HG03521 (cell line): ENCODE measurements around the gene SLC7A11.

Experiments
- ATAC-seq: cut with Tn5 transposase; IDR thresholded peaks from one replicate; pipeline ENCODE4 v1.9.1; 2021; ENCODE audit warnings: mild to moderate bottlenecking, moderate library complexity; ENCODE audit not compliant: unreplicated experiment

The SLC7A11 gene

GRCh38 chr4:138242076-138242833, at the start of gene SLC7A11:
SLC7A11 (minus strand) TSS chr4:138242349; CDS start chr4:138242069, 280 bp downstream.
- ATAC-seq = peak; percentile 99

DNA sequence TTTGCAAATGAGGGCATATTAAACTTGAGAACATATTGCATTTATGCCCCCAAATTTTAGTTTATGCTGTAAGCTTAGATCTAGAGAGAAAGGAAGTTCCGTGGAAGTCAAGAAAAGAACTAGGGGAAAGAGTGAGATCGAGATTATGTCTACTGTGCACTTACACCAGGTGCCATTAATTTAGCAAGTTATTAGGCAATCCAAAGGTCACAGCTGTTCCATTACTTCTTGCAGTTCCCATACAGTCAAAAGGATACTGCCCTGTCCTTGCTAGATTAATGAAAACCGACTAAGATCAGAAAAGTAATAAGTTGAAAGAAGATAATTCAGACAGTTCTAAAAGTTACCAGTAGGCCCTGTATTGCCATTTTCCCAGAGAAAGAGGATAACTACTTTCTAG, 49.3 kb upstream of the SLC7A11 start:
- ATAC-seq = no peak

DNA sequence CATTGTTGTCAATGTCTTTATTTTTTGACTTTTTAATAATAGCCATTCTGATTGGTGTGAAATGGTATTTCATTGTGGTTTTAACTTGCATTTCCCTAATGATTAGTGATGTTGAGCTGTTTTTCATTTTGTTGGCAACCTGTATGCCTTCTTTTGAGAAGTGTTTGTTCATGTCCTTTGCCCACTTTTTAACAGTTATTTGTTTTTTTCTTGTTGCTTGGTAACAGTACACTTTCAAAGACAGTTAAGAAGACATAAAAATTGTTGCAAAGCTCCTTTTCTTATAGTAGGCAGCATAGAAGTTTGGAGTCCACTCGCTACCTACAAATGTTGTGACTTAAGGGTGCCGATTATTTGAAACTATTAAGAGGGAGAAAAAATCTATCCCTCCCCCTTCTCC, 48.7 kb upstream of the SLC7A11 start:
- no peak for ATAC-seq

DNA sequence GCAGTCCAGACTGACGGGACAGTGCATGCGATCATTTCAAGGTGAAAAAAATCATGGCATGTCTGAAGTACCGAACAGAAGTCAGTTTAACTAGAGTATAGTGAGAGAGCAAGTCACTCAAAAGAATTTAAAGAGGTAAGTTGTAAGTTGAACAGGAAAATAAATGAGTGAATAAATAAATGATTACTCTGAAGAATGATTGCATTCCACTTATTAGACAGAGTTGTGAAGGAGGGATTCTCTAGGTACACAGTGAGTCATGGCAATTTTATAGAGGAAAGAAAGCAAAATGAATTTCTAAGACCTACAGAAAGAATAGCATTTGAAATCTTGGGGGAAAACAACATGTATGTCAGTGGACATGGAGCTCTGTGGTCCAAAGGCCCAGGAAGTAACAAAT, 37.1 kb upstream of the SLC7A11 start:
- no peak for ATAC-seq

DNA sequence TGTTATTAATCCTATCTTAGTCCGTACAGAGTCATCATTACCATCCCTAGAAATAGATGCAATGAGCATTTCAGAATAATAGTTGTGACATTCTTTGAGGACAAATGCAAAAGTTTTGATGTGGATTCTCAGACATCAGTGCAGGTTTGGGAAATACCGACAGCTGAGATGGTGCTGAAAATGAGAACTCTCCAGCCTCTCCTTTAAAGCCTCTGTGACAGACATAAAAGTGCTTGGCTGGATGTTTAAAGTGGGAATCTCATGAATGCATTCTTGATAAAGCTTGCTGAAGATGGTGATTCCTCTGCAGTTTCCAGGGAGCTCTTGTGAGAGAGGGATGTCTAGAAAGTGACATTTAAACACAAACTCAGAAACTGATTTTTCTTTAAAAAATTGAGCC, 35.0 kb upstream of the SLC7A11 start:
- ATAC-seq = no peak

DNA sequence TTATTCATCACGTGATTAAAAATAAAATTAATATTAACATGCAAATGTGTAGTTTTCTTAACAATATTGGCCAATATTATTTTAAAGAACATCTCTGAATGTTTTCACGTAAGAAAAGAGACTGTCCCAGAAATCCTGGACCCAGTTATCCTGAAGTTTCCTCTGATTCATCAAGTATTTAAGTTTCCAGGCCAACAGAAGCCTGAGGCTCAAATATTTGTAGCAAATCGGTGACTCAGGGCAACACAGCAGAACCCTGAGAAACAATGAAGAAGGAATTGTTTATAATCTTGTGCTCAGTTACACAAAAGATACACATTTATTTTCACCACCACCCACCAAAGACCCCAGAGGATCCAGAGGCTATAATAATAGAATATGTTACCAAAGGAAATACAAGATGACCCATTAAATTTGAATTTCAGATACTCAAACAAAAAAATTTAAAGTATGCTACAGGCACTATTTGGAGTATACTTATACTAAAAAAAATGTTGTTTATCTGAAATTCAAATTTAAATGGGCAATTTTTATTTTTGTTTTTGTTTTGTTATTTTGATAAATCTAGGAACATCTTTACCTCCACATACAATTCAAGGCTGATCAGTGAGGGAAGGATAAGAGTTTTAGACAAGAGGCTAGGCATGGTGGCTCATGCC, 33.9 kb upstream of the SLC7A11 start:
- no peak for ATAC-seq

- ATAC-seq = no peak
Observed at GRCh38 chr4:138275216-138275615, 33.1 kb upstream of the SLC7A11 start.

DNA sequence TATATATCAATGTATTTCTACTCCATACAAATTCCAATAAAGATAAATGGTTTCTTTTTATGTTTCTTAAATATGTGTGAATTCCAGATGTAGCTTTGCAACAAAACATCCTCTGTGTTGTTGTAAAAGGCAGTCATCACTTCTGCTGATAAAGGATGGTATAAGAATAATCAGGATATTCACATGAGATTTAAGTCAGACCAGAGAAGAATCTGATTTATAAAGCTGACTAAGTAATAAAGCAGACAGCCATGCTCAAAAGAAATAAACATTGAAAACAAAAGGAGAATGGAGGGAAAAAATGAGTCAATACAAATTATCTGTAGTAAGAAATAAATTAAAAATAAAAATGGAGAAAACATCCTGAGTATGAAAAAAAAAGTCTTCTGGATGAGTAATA, 27.0 kb upstream of the SLC7A11 start:
- no peak for ATAC-seq

DNA sequence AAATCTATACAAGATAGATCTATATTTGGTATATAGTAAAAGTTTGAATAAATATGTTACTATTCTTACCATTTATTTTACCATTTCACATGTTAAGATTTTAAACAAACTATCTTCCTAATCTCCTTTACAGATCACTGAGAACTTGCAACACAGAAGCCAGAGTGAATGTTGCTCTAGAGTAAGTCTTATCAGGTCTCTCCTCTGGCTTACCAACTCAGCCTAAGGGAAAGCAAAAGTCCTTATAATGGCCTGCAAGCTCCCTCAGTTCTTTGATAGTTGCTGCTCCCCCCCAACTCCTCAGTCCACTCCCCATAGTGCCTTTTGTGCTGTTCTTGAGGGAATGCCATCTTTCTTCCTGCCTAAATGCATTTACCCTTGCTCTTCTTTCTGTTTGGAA, 25.7 kb upstream of the SLC7A11 start:
- ATAC-seq = no peak

DNA sequence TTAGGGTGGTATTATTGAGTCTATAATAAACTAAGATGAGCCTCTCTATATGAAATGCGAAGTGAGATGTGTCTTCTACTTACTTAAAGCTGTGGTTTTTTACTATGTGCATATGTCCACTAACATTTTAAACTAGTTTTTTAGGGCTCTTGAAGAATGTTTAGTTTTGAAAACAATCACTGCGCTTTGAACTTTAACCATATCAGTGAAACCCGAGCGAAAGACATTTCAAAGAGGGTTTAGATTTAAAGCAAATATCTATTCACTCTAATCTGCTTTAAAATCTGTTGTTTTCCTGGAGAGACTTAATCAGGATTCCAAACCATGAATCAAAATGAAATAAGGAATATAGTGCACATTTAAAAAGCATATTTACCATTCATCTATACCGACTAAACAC, 24.8 kb upstream of the SLC7A11 start:
- ATAC-seq = no peak

GRCh38 chr4:138263247-138263816, 21.2 kb upstream of the SLC7A11 start:
- no peak for ATAC-seq

- no peak for ATAC-seq
Observed at GRCh38 chr4:138262469-138262868, 20.3 kb upstream of the SLC7A11 start.

DNA sequence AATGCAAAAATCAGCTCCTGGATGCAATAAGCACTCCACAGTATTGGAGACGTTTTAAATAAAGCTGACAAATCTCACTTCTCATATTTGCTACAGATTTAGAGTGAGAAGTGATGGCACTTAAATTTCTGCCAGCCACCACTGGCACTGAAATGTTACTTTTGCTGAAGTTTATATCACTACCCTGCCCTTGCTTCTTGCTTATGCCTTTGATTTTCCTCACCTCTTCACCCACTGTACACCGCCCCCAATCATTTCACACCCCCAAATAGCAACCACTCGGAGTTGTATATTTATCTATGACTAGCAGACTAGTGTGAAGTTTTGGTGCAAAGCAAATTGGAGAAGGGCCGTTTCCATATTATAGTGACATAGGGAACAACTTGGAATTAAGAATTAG, 19.9 kb upstream of the SLC7A11 start:
- no peak for ATAC-seq

DNA sequence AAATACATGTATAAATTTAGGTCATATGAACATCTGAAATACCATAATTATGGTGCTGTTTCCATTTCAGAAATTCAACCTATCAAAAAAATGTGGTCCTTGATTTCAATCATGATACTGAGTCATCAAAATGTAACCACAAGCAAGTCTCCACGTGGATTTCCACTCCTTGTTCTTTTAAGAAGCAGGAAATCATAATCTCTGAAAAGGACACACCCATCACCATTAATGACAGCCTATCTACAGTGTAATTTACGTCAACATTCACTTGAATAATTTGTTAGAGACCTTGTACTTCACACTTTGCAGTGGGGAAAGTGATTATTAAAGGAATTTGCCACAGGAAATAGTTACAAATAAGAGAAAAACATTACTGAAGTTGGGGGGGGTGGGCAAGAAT, 17.7 kb upstream of the SLC7A11 start:
- no peak for ATAC-seq

GRCh38 chr4:138259271-138259670, 17.1 kb upstream of the SLC7A11 start:
- ATAC-seq = no peak

GRCh38 chr4:138256608-138257007, 14.5 kb upstream of the SLC7A11 start:
- no peak for ATAC-seq

GRCh38 chr4:138255917-138256597, 13.9 kb upstream of the SLC7A11 start:
- no peak for ATAC-seq

- no peak for ATAC-seq
Observed at GRCh38 chr4:138252551-138252950, 10.4 kb upstream of the SLC7A11 start.

GRCh38 chr4:138251938-138252337, 9.8 kb upstream of the SLC7A11 start:
- ATAC-seq = no peak

DNA sequence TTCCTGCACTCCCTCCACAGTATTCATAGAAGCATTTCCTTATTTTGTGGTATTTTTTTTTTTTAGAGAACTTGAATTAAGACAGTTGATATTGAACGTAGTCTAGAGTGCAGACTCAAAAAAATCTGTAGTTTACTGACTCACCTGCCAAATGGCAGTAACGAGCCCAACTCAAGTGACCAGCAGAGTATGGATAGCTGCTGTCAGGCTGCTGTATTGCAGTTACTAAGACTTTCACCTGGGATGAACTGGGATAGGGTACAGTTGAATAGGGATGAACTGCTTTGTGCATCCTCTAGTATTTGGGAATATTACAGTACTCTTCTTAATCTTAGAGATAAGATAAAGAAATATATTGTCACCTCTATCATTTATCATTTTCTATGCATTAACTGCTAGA, 7.0 kb upstream of the SLC7A11 start:
- ATAC-seq = no peak

DNA sequence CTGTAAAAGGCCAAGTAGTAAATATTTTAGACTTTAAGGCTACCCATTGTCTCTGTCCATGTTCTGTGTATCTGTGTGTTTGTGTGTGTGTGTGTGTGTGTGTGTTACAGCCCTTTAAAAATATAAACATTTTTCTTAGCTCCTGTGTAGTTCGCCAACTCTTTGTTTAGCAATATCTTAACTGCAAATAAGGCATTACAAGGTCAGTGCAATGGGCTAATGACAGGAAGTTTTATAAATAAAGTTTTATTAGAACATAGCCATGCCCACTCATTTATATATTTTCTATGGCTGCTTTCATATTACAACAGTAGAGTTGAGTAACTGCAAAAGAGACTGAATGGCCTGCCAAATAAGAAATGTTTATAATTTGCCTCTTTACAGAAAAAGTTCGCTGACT, 5.9 kb upstream of the SLC7A11 start:
- no peak for ATAC-seq

- ATAC-seq = no peak
Observed at GRCh38 chr4:138247643-138248042, 5.5 kb upstream of the SLC7A11 start.
